ENCODE data around the gene MCM5. TPM values are rescaled to one million over a fixed set of nuclear protein-coding genes. Genes with fewer than 3 reads are reported as not detected.

The MCM5 gene
- total and polyA plus RNA-seq, 2 experiments from 2014 or later = 288 to 325 TPM

DNA sequence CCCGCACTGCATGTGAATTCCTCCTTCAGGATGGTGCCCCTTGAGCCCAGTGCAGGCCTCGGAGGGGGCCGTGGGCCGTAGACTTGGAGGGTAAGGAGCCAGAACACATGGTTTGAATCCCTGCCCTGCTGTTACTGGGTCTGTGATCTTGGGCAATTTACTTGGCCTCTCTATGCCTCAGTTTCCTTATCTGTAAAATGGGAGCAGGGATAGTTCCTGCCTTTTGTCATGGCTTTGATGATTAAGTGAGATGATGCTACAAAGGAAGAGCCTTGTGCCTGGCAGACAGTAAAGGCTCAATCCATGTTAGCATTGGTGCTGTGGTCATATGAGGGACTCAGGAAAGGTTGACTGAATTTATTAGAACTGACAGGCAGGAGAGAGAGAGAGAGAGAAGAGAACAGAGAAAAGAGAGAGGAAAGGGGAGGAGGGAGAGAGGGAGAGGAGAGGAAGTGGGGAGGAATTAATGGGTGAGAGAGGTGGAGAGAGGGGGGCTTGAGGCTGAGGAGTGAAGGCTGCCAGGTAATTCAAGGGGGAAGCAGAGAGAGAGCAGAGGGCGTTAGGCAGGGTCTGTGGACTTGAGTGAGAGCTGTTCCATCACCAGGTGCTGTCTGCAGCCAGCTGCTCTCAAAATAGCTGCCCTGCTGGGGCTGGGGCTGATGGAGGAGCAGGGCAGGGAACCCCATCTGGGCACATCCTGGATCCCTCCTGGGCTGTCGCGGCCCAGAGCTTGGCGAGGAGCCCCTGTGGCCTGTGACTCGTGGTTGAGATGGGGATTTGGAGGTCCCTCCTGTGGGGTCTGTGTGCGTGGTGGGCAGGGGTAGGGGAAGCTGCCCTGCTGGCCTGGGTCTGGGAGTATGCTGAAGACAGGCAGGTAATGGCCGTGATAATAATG, 44.1 kb downstream of the MCM5 start:
- no peaks in the 10 kb centered on the region for H3K27me3 ChIP-seq (ENCODE audit: insufficient read depth)
- H3K36me3 ChIP-seq (ENCODE audit: insufficient read depth) = no peaks in the 10 kb centered on the region
- no peak overlapping the region for H3K27ac ChIP-seq (ENCODE audit: low read depth)
- no peaks in the 10 kb centered on the region for H3K79me2 ChIP-seq (replicated peaks; ENCODE audit: insufficient read depth)
- no peak for TF ChIP-seq NANOG (IDR thresholded peaks at IDR 0.05; ENCODE audit: borderline replicate concordance)
- no peak for TF ChIP-seq STAT1 (IDR thresholded peaks at IDR 0.05; ENCODE audit: unreplicated experiment)
- TF ChIP-seq, protein P1, sequence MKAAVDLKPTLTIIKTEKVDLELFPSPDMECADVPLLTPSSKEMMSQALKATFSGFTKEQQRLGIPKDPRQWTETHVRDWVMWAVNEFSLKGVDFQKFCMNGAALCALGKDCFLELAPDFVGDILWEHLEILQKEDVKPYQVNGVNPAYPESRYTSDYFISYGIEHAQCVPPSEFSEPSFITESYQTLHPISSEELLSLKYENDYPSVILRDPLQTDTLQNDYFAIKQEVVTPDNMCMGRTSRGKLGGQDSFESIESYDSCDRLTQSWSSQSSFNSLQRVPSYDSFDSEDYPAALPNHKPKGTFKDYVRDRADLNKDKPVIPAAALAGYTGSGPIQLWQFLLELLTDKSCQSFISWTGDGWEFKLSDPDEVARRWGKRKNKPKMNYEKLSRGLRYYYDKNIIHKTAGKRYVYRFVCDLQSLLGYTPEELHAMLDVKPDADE (IDR thresholded peaks at IDR 0.05) = no peak
- no peak for TF ChIP-seq EZH2 (IDR thresholded peaks at IDR 0.05; ENCODE audit: low read depth, unreplicated experiment)
- no peak for TF ChIP-seq JUNB (IDR thresholded peaks at IDR 0.05; ENCODE audit: unreplicated experiment)
- TF ChIP-seq, protein P2, sequence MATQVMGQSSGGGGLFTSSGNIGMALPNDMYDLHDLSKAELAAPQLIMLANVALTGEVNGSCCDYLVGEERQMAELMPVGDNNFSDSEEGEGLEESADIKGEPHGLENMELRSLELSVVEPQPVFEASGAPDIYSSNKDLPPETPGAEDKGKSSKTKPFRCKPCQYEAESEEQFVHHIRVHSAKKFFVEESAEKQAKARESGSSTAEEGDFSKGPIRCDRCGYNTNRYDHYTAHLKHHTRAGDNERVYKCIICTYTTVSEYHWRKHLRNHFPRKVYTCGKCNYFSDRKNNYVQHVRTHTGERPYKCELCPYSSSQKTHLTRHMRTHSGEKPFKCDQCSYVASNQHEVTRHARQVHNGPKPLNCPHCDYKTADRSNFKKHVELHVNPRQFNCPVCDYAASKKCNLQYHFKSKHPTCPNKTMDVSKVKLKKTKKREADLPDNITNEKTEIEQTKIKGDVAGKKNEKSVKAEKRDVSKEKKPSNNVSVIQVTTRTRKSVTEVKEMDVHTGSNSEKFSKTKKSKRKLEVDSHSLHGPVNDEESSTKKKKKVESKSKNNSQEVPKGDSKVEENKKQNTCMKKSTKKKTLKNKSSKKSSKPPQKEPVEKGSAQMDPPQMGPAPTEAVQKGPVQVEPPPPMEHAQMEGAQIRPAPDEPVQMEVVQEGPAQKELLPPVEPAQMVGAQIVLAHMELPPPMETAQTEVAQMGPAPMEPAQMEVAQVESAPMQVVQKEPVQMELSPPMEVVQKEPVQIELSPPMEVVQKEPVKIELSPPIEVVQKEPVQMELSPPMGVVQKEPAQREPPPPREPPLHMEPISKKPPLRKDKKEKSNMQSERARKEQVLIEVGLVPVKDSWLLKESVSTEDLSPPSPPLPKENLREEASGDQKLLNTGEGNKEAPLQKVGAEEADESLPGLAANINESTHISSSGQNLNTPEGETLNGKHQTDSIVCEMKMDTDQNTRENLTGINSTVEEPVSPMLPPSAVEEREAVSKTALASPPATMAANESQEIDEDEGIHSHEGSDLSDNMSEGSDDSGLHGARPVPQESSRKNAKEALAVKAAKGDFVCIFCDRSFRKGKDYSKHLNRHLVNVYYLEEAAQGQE (IDR thresholded peaks at IDR 0.05; ENCODE audit: unreplicated experiment) = no peak
- TF ChIP-seq CREB1 (CRISPR knock-in tag; IDR thresholded peaks at IDR 0.05; ENCODE audit: low read depth) = no peak
- TF ChIP-seq, protein P3, sequence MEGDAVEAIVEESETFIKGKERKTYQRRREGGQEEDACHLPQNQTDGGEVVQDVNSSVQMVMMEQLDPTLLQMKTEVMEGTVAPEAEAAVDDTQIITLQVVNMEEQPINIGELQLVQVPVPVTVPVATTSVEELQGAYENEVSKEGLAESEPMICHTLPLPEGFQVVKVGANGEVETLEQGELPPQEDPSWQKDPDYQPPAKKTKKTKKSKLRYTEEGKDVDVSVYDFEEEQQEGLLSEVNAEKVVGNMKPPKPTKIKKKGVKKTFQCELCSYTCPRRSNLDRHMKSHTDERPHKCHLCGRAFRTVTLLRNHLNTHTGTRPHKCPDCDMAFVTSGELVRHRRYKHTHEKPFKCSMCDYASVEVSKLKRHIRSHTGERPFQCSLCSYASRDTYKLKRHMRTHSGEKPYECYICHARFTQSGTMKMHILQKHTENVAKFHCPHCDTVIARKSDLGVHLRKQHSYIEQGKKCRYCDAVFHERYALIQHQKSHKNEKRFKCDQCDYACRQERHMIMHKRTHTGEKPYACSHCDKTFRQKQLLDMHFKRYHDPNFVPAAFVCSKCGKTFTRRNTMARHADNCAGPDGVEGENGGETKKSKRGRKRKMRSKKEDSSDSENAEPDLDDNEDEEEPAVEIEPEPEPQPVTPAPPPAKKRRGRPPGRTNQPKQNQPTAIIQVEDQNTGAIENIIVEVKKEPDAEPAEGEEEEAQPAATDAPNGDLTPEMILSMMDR (conservative IDR thresholded peaks at IDR 0.05; ENCODE audit: low read depth in 2 of 2) = no peak
- no peak for TF ChIP-seq ZNF114 (CRISPR knock-in tag; IDR thresholded peaks at IDR 0.05)
- TF ChIP-seq ZNF331 (CRISPR knock-in tag; IDR thresholded peaks at IDR 0.05; ENCODE audit: low read depth) = no peak
- TF ChIP-seq POLR2AphosphoS5 (IDR thresholded peaks at IDR 0.05; ENCODE audit: low read depth) = no peak
- TF ChIP-seq, protein P4, sequence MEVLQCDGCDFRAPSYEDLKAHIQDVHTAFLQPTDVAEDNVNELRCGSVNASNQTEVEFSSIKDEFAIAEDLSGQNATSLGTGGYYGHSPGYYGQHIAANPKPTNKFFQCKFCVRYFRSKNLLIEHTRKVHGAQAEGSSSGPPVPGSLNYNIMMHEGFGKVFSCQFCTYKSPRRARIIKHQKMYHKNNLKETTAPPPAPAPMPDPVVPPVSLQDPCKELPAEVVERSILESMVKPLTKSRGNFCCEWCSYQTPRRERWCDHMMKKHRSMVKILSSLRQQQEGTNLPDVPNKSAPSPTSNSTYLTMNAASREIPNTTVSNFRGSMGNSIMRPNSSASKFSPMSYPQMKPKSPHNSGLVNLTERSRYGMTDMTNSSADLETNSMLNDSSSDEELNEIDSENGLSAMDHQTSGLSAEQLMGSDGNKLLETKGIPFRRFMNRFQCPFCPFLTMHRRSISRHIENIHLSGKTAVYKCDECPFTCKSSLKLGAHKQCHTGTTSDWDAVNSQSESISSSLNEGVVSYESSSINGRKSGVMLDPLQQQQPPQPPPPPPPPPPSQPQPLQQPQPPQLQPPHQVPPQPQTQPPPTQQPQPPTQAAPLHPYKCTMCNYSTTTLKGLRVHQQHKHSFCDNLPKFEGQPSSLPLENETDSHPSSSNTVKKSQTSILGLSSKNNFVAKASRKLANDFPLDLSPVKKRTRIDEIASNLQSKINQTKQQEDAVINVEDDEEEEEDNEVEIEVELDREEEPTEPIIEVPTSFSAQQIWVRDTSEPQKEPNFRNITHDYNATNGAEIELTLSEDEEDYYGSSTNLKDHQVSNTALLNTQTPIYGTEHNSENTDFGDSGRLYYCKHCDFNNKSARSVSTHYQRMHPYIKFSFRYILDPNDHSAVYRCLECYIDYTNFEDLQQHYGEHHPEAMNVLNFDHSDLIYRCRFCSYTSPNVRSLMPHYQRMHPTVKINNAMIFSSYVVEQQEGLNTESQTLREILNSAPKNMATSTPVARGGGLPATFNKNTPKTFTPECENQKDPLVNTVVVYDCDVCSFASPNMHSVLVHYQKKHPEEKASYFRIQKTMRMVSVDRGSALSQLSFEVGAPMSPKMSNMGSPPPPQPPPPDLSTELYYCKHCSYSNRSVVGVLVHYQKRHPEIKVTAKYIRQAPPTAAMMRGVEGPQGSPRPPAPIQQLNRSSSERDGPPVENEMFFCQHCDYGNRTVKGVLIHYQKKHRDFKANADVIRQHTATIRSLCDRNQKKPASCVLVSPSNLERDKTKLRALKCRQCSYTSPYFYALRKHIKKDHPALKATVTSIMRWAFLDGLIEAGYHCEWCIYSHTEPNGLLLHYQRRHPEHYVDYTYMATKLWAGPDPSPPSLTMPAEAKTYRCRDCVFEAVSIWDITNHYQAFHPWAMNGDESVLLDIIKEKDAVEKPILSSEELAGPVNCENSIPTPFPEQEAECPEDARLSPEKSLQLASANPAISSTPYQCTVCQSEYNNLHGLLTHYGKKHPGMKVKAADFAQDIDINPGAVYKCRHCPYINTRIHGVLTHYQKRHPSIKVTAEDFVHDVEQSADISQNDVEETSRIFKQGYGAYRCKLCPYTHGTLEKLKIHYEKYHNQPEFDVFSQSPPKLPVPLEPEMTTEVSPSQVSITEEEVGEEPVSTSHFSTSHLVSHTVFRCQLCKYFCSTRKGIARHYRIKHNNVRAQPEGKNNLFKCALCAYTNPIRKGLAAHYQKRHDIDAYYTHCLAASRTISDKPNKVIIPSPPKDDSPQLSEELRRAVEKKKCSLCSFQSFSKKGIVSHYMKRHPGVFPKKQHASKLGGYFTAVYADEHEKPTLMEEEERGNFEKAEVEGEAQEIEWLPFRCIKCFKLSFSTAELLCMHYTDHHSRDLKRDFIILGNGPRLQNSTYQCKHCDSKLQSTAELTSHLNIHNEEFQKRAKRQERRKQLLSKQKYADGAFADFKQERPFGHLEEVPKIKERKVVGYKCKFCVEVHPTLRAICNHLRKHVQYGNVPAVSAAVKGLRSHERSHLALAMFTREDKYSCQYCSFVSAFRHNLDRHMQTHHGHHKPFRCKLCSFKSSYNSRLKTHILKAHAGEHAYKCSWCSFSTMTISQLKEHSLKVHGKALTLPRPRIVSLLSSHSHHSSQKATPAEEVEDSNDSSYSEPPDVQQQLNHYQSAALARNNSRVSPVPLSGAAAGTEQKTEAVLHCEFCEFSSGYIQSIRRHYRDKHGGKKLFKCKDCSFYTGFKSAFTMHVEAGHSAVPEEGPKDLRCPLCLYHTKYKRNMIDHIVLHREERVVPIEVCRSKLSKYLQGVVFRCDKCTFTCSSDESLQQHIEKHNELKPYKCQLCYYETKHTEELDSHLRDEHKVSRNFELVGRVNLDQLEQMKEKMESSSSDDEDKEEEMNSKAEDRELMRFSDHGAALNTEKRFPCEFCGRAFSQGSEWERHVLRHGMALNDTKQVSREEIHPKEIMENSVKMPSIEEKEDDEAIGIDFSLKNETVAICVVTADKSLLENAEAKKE (CRISPR knock-in tag; IDR thresholded peaks at IDR 0.05) = no peak
- TF ChIP-seq EZH2phosphoT487 (IDR thresholded peaks at IDR 0.05; ENCODE audit: unreplicated experiment) = no peak
- no peaks in the 10 kb centered on the region for H4K20me1 ChIP-seq (replicated peaks; ENCODE audit: insufficient read depth)
- Mint-ChIP-seq H3K27me3 (ENCODE audit: insufficient read depth, low read depth, poor library complexity) (peaks cover 6% of the 10 kb centered on the region), H3K9me3 (no peaks in the 10 kb centered on the region; the same call in 2 of the 3 replicates), H3K4me1 (peaks cover 16% of the 10 kb centered on the region), H3K27ac (no peak overlapping the region), H3K36me3 (ENCODE audit: low read depth) (peaks cover 2% of the 10 kb centered on the region; the same call in 2 of the 3 replicates), H3K4me3 (no peak overlapping the region)
- H3K4me3 ChIP-seq = no peak overlapping the region
- peak; percentile 33; the same call in 2 of the 3 replicates for ATAC-seq
- no peaks in the 10 kb centered on the region for H3F3A ChIP-seq (replicated peaks; ENCODE audit: low read depth)
- H2AFZ ChIP-seq = no peak overlapping the region
- no peak for DNase-seq (ENCODE audit: low spot score)
- no peaks in the 10 kb centered on the region for H3K9me2 ChIP-seq (ENCODE audit: insufficient read depth)
- H3K4me2 ChIP-seq = no peak overlapping the region
- peaks cover 11% of the 10 kb centered on the region; the same call in 1 of the 2 replicates for H3K4me1 ChIP-seq (ENCODE audit: insufficient read depth)

Data from GM23338 (cell line).